Head of caudate nucleus (tissue), 42 donors: Measurements from ENCODE around the gene PTS.
A peak's percentile ranks its signal among the peaks of the same experiment; 100 is the strongest.

Source experiments
- DNase-seq, 42 donors: peaks; one replicate each; pipeline versions ENCODE4 v3.0.0 to v3.0.0-alpha.2; 2020 to 2021; ENCODE audit warnings: mixed read lengths in 7 of 42
- intact Hi-C: fragments of 100-400 bp; cut with DNase I; formaldehyde crosslinking; loops from one replicate; pipeline ENCODE4 v1.15.0; 2022

The PTS gene

GRCh38 chr11:112280268-112281126 is 54.3 kb downstream of the PTS start:
- DNase-seq, result peak; percentile 40 to 92 (median 74)
- intact Hi-C loops, result loop anchor here (2.0 kb wide), 1 partner anchor 54 kb away; the partner anchor contains the start of gene PTS

- intact Hi-C loops, result loop anchor here (2.0 kb wide), 1 partner anchor 55 kb away; the partner anchor contains the start of gene PTS
- no peak for DNase-seq
Measured at GRCh38 chr11:112281726-112282125, 55.5 kb downstream of the PTS start.
